Measurements from ENCODE around the gene HSPG2.

The HSPG2 gene

GRCh38 chr1:21861602-21862429 is 75.3 kb downstream of the HSPG2 start:
- no peak for DNase-seq (ENCODE audit: low spot score)

GRCh38 chr1:21860971-21861370 is 76.1 kb downstream of the HSPG2 start:
- peak; percentile 20 for DNase-seq (ENCODE audit: low spot score)

GRCh38 chr1:21859669-21860179 is 77.4 kb downstream of the HSPG2 start:
- DNase-seq (ENCODE audit: low spot score): no peak

- no peak for DNase-seq (ENCODE audit: low spot score)
Measured at GRCh38 chr1:21857840-21858670, 79.1 kb downstream of the HSPG2 start.

GRCh38 chr1:21857142-21857839 is 79.8 kb downstream of the HSPG2 start:
- no peak for DNase-seq (ENCODE audit: low spot score)

- no peak for DNase-seq (ENCODE audit: low spot score)
Measured at GRCh38 chr1:21855257-21856096, 81.6 kb downstream of the HSPG2 start.

- DNase-seq (ENCODE audit: low spot score): no peak
Measured at GRCh38 chr1:21854751-21855131, 82.4 kb downstream of the HSPG2 start.

- no peak for DNase-seq (ENCODE audit: low spot score)
Measured at GRCh38 chr1:21854090-21854750, 82.9 kb downstream of the HSPG2 start.

- DNase-seq (ENCODE audit: low spot score): peak; percentile 9
Measured at GRCh38 chr1:21853131-21853427, 84.0 kb downstream of the HSPG2 start.

GRCh38 chr1:21852282-21853130 is 84.6 kb downstream of the HSPG2 start:
- no peak for DNase-seq (ENCODE audit: low spot score)

GRCh38 chr1:21851430-21852250 is 85.5 kb downstream of the HSPG2 start:
- DNase-seq (ENCODE audit: low spot score): no peak

- DNase-seq (ENCODE audit: low spot score): no peak
Measured at GRCh38 chr1:21849909-21850576, 87.1 kb downstream of the HSPG2 start.

- no peak for DNase-seq (ENCODE audit: low spot score)
Measured at GRCh38 chr1:21848524-21849174, 88.5 kb downstream of the HSPG2 start.

GRCh38 chr1:21847223-21848205 is 89.6 kb downstream of the HSPG2 start:
- DNase-seq (ENCODE audit: low spot score): no peak

- DNase-seq (ENCODE audit: low spot score): no peak
Measured at GRCh38 chr1:21845646-21846641, 91.2 kb downstream of the HSPG2 start.

GRCh38 chr1:21843996-21844395 is 93.1 kb downstream of the HSPG2 start:
- no peak for DNase-seq (ENCODE audit: low spot score)
